Suprapubic skin (tissue), 4 donors: ENCODE results near the gene CBFA2T2.
"Not testable (repeated sequence)": the region's sequence is repeated elsewhere in the genome, so short reads cannot be mapped to it uniquely, and the experiment has no call there.

ENCODE experiments used
- CTCF ChIP-seq, 2 donors: fragments of 200-600 bp in 1 of 2; fragments of 450-650 bp in 1 of 2; sonication (generic) in 1 of 2; IDR thresholded peaks; one replicate each; pipeline ENCODE4 v1.5.1; 2016 to 2019; ENCODE audit warnings: antibody characterized with exemption in 2 of 2, mild to moderate bottlenecking in 1 of 2, moderate library complexity in 1 of 2
- EP300 ChIP-seq: sonication (generic); formaldehyde crosslinking; IDR thresholded peaks from one replicate; pipeline ENCODE4 v1.6.1; 2017; ENCODE audit warnings: antibody characterized with exemption
- POLR2A ChIP-seq, 2 donors: fragments of 450-650 bp; IDR thresholded peaks; one replicate each; pipeline ENCODE4 v1.6.1; 2017; ENCODE audit warnings: antibody characterized with exemption in 2 of 2, mild to moderate bottlenecking in 2 of 2, moderate library complexity in 2 of 2
- POLR2AphosphoS5 ChIP-seq, 3 donors: sonication (generic); formaldehyde crosslinking; IDR thresholded peaks; one replicate each; pipeline ENCODE4 v1.6.1; 2017; ENCODE audit warnings: antibody characterized with exemption in 3 of 3

- TF ChIP-seq EP300; CTCF (IDR thresholded peaks at IDR 0.05); POLR2A (IDR thresholded peaks at IDR 0.05); POLR2AphosphoS5 (IDR thresholded peaks at IDR 0.05): not testable (repeated sequence)
Measured at GRCh38 chr20:33464759-33465158, 25.1 kb upstream of the CBFA2T2 start.
